T-helper 1 cell treated with Interleukin-12 subunit alpha and Interleukin-12 subunit beta and Interleukin-4 antibody, amounts not matched to agents 30 μg/mL and 1 μg/mL, for 36 hours (primary cell): ENCODE measurements around the gene UXS1.

Source experiments
- H3K27ac Mint-ChIP-seq: one replicate; pipeline ENCODE4 v1.8.0; 2021; ENCODE audit warnings: mild to moderate bottlenecking, mixed read lengths
- H3K27me3 Mint-ChIP-seq: one replicate; pipeline ENCODE4 v1.8.0; 2021; ENCODE audit warnings: low read depth, mixed read lengths
- H3K36me3 Mint-ChIP-seq: one replicate; pipeline ENCODE4 v1.8.0; 2021; ENCODE audit warnings: low read depth, mixed read lengths
- H3K4me1 Mint-ChIP-seq: one replicate; pipeline ENCODE4 v1.8.0; 2021; ENCODE audit warnings: low read depth, mixed read lengths
- H3K4me3 Mint-ChIP-seq: one replicate; pipeline ENCODE4 v1.8.0; 2021; ENCODE audit warnings: mild to moderate bottlenecking, moderate library complexity, mixed read lengths
- H3K9me3 Mint-ChIP-seq: one replicate; pipeline ENCODE4 v1.8.0; 2021; ENCODE audit warnings: mixed read lengths

Gene UXS1

GRCh38 chr2:106063181-106063580, 130.9 kb downstream of the UXS1 start:
- Mint-ChIP-seq H3K27me3 (peaks cover 29% of the 10 kb centered on the region), H3K4me1 (peaks cover 17% of the 10 kb centered on the region), H3K27ac (no peak overlapping the region), H3K4me3 (no peak overlapping the region), H3K9me3 (no peaks in the 10 kb centered on the region), H3K36me3 (peaks cover 4% of the 10 kb centered on the region)

GRCh38 chr2:106062627-106063026, 131.5 kb downstream of the UXS1 start:
- H3K4me3 Mint-ChIP-seq, result no peak overlapping the region
- H3K4me1 Mint-ChIP-seq, result peaks cover 17% of the 10 kb centered on the region
- H3K27me3 Mint-ChIP-seq, result peaks cover 26% of the 10 kb centered on the region
- no peaks in the 10 kb centered on the region for H3K9me3 Mint-ChIP-seq
- H3K36me3 Mint-ChIP-seq, result peaks cover 4% of the 10 kb centered on the region
- H3K27ac Mint-ChIP-seq, result no peak overlapping the region

GRCh38 chr2:106061611-106062349, 132.3 kb downstream of the UXS1 start:
- no peak overlapping the region for H3K4me3 Mint-ChIP-seq
- no peak overlapping the region for H3K27ac Mint-ChIP-seq
- peaks cover 26% of the 10 kb centered on the region for H3K4me1 Mint-ChIP-seq
- peaks cover 26% of the 10 kb centered on the region for H3K27me3 Mint-ChIP-seq
- H3K36me3 Mint-ChIP-seq, result peaks cover 4% of the 10 kb centered on the region
- no peaks in the 10 kb centered on the region for H3K9me3 Mint-ChIP-seq

GRCh38 chr2:106059416-106060065, 134.6 kb downstream of the UXS1 start:
- Mint-ChIP-seq H3K9me3 (peaks cover 3% of the 10 kb centered on the region), H3K27ac (peak overlapping the region; percentile 6), H3K4me3 (no peak overlapping the region), H3K36me3 (peaks cover 1% of the 10 kb centered on the region), H3K27me3 (peaks cover 8% of the 10 kb centered on the region), H3K4me1 (peaks cover 31% of the 10 kb centered on the region)

DNA sequence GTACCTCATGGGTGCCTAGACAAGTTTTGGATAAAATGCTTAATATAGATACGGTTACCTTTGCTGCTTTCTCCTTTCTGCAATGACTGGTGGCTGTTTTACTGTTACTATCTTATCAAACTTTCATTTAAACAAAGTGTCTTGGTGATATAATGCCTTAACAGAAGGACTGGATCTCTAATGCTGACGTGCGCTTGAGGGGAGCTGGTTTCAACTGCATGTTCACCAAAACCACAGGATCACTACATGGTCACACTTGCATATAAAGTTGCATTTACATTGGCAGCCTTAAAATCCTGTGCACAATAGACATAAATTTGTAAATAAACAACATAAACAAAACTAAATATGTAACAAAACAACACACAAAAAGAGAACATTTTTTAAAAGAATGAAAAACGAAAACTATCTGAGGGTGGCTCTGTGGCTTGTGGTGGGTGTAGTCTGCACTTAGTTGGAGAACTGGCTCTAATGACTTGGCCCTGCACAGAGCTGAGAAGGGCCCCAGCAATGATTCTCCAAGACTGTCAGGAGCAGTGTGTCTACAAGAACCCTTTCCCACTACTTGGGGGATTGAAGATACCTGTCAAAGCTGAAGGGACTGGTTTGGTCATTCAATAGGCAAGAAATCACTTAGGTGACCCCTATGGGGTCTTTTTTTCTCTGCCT, 135.5 kb downstream of the UXS1 start:
- H3K36me3 Mint-ChIP-seq, result peaks cover 1% of the 10 kb centered on the region
- H3K9me3 Mint-ChIP-seq, result peaks cover 3% of the 10 kb centered on the region
- no peaks in the 10 kb centered on the region for H3K27me3 Mint-ChIP-seq
- H3K4me1 Mint-ChIP-seq, result peaks cover 34% of the 10 kb centered on the region
- H3K4me3 Mint-ChIP-seq, result peak overlapping the region; percentile 12
- peak overlapping the region; percentile 47 for H3K27ac Mint-ChIP-seq

- Mint-ChIP-seq H3K4me1 (peaks cover 43% of the 10 kb centered on the region), H3K27me3 (no peaks in the 10 kb centered on the region), H3K4me3 (peak overlapping the region; percentile 45), H3K9me3 (peaks cover 3% of the 10 kb centered on the region), H3K36me3 (peaks cover 1% of the 10 kb centered on the region), H3K27ac (peak overlapping the region; percentile 74)
Measured at GRCh38 chr2:106057206-106057605, 136.9 kb downstream of the UXS1 start.

DNA sequence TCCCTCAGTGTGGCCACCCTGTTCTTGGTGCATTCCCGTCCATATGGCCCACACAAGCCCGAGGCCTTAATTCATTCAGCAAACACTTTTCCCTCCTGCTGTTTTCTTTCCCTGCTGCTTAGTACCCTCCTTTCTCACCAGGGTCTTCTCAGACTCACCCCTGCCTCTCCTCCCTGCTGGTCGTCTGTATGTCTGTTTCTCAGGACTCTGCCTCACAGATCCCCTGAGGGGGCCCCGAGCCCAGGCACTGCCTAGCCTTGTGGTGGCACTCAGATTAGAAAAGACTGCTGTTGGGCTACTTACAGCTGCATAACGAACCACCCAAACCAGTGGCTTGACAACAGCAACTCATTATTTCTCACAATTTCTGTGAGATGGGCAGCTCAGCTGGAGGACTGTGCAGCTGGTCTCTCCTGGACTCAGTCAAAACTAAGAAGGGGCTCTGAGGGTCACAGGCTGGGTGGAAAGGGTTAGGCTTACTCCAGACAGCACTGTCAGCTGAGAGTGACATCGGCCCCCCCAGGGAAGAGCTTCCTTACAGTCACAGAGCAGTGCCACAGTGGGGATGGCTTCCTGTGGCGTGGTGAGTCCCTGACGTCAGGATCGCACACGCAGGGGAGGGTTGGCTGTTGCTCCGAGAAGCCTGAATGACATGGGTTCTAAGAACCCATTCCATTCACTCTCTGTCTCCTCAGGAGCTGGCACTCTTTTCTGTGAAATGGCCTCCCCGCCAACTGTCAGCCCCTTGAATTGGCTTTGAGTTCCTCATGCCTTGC, 139.0 kb downstream of the UXS1 start:
- Mint-ChIP-seq H3K9me3 (peaks cover 3% of the 10 kb centered on the region), H3K27me3 (no peaks in the 10 kb centered on the region), H3K36me3 (peaks cover 4% of the 10 kb centered on the region), H3K4me3 (no peak overlapping the region), H3K27ac (peak overlapping the region; percentile 41), H3K4me1 (peaks cover 45% of the 10 kb centered on the region)

GRCh38 chr2:106054321-106054720, 139.8 kb downstream of the UXS1 start:
- peaks cover 44% of the 10 kb centered on the region for H3K4me1 Mint-ChIP-seq
- no peak overlapping the region for H3K27ac Mint-ChIP-seq
- peaks cover 4% of the 10 kb centered on the region for H3K36me3 Mint-ChIP-seq
- peaks cover 3% of the 10 kb centered on the region for H3K9me3 Mint-ChIP-seq
- no peak overlapping the region for H3K4me3 Mint-ChIP-seq
- H3K27me3 Mint-ChIP-seq, result no peaks in the 10 kb centered on the region

DNA sequence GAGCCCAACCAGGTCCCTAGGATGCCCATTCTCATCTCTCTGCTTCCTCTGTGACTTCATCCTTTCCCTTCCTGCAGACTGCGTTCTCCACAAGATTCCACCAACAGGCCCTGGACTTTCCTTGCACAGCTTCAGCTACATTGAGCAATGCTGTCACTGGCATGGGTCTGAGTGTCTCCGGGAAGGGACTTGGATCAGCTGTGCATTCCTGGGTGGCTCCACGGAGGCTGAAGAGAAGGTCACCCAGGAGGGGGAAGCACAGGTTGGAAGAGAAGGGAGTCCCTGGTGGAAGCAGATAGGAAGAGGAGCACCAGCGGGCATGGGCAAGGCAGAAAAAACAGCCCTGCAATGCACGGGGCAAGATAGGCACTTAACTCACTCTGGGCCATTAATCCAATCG, 140.5 kb downstream of the UXS1 start:
- Mint-ChIP-seq H3K36me3 (peaks cover 3% of the 10 kb centered on the region), H3K4me3 (no peak overlapping the region), H3K27ac (no peak overlapping the region), H3K4me1 (peaks cover 38% of the 10 kb centered on the region), H3K9me3 (peaks cover 3% of the 10 kb centered on the region), H3K27me3 (no peaks in the 10 kb centered on the region)

DNA sequence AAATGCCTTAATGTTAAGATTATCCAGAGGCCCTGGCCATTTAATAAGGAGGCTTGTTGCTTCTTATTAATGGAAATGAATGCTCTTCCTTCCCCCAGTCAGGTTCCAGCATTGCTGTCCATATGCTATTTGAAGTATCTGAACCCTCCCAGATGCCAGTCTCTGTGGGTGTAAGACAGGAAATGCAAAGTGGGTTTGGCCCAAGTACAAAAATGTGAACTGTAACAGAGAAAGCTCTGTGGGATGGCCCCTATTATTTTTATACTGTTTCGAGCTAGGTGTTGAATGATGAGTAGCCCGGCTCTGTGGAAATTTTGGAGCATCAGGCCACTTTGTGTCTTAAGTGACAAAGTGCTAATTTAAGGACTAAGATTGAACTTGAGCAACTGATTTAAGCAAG, 141.0 kb downstream of the UXS1 start:
- peaks cover 3% of the 10 kb centered on the region for H3K9me3 Mint-ChIP-seq
- peaks cover 35% of the 10 kb centered on the region for H3K4me1 Mint-ChIP-seq
- peaks cover 3% of the 10 kb centered on the region for H3K36me3 Mint-ChIP-seq
- no peak overlapping the region for H3K4me3 Mint-ChIP-seq
- H3K27ac Mint-ChIP-seq, result no peak overlapping the region
- H3K27me3 Mint-ChIP-seq, result no peaks in the 10 kb centered on the region

- Mint-ChIP-seq H3K9me3 (no peaks in the 10 kb centered on the region), H3K27ac (no peak overlapping the region), H3K4me1 (no peaks in the 10 kb centered on the region), H3K27me3 (no peaks in the 10 kb centered on the region), H3K36me3 (no peaks in the 10 kb centered on the region), H3K4me3 (no peak overlapping the region)
Measured at GRCh38 chr2:106044859-106045258, 149.2 kb downstream of the UXS1 start.

DNA sequence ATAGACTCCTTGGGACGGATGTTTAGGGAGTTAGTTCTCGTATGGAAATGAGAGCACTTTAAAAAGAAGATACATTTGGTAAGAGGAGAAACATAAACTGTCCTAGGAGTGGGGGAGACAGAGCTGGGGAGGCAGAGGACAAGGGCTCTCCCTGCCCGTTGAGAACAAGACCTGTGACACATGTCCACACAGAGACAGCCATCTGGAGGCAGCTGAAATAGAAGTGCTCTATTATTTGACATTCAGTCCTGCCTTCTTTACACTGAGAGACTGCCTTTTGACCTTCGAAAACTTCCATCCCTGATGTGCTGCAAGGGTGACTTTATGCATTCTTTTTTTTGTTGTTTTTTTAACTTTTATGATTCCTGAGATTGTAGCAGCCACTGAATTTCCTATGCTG, 150.1 kb downstream of the UXS1 start:
- no peaks in the 10 kb centered on the region for H3K36me3 Mint-ChIP-seq
- H3K4me1 Mint-ChIP-seq, result no peaks in the 10 kb centered on the region
- H3K27me3 Mint-ChIP-seq, result no peaks in the 10 kb centered on the region
- H3K4me3 Mint-ChIP-seq, result no peak overlapping the region
- no peaks in the 10 kb centered on the region for H3K9me3 Mint-ChIP-seq
- H3K27ac Mint-ChIP-seq, result no peak overlapping the region
